ENCODE results near the gene GPR137B.

Gene GPR137B

GRCh38 chr1:236165238-236165981 is 23.1 kb downstream of the GPR137B start:
- no peak for TF ChIP-seq CTCF (IDR thresholded peaks at IDR 0.05; ENCODE audit: borderline replicate concordance, control extremely low read depth, extremely low read depth, insufficient read depth, missing control alignments)
- in situ Hi-C loops (cut with MboI; ENCODE audit: low sequenced_read_pairs, unreplicated experiment): no loop called here
- no peak for DNase-seq (ENCODE audit: low spot score)

- DNase-seq (ENCODE audit: low spot score): no peak
- no peak for TF ChIP-seq CTCF (IDR thresholded peaks at IDR 0.05; ENCODE audit: borderline replicate concordance, control extremely low read depth, extremely low read depth, insufficient read depth, missing control alignments)
- in situ Hi-C loops (cut with MboI; ENCODE audit: low sequenced_read_pairs, unreplicated experiment): no loop called here
These were observed 23.7 kb downstream of the GPR137B start for GRCh38 chr1:236166041-236166440.

- in situ Hi-C loops (cut with MboI; ENCODE audit: low sequenced_read_pairs, unreplicated experiment): no loop called here
- TF ChIP-seq CTCF (IDR thresholded peaks at IDR 0.05; ENCODE audit: borderline replicate concordance, control extremely low read depth, extremely low read depth, insufficient read depth, missing control alignments): no peak
- DNase-seq (ENCODE audit: low spot score): no peak
These were observed 24.8 kb downstream of the GPR137B start for GRCh38 chr1:236167154-236167553.

GRCh38 chr1:236167578-236167977 is 25.2 kb downstream of the GPR137B start:
- TF ChIP-seq CTCF (IDR thresholded peaks at IDR 0.05; ENCODE audit: borderline replicate concordance, control extremely low read depth, extremely low read depth, insufficient read depth, missing control alignments): no peak
- in situ Hi-C loops (cut with MboI; ENCODE audit: low sequenced_read_pairs, unreplicated experiment): no loop called here
- no peak for DNase-seq (ENCODE audit: low spot score)

GRCh38 chr1:236168716-236169429 is 26.5 kb downstream of the GPR137B start:
- DNase-seq (ENCODE audit: low spot score): no peak
- no peak for TF ChIP-seq CTCF (IDR thresholded peaks at IDR 0.05; ENCODE audit: borderline replicate concordance, control extremely low read depth, extremely low read depth, insufficient read depth, missing control alignments)

GRCh38 chr1:236172041-236172579 is 29.8 kb downstream of the GPR137B start:
- no peak for DNase-seq (ENCODE audit: low spot score)
- no peak for TF ChIP-seq CTCF (IDR thresholded peaks at IDR 0.05; ENCODE audit: borderline replicate concordance, control extremely low read depth, extremely low read depth, insufficient read depth, missing control alignments)
- in situ Hi-C loops (cut with MboI; ENCODE audit: low sequenced_read_pairs, unreplicated experiment): no loop called here

More at GRCh38 chr1:236168716-236169429, 26.5 kb downstream of the GPR137B start:
- in situ Hi-C loops (cut with MboI; ENCODE audit: low sequenced_read_pairs, unreplicated experiment): no loop called here

Measured in GM13976 (cell line).